Measurements from ENCODE around the gene ADAMTS2. TPM values are rescaled to one million over a fixed set of nuclear protein-coding genes. Genes with fewer than 3 reads are reported as not detected.

ADAMTS2 gene
- total and polyA plus RNA-seq, 2 donors (not counting 1 experiment from before 2014, with no cell fraction given) = 16.2 to 70.2 TPM

GRCh38 chr5:179187681-179188575 is 157.3 kb downstream of the ADAMTS2 start:
- H3K36me3 ChIP-seq (ENCODE audit: control insufficient read depth, insufficient read depth, low read length) = no peaks in the 10 kb centered on the region
- no peak overlapping the region for H3K27ac ChIP-seq (ENCODE audit: insufficient read depth, low read length)
- no peak overlapping the region for H3K4me3 ChIP-seq (replicated peaks in 1 of 4; ENCODE audit: control extremely low read depth in 1 of 4, insufficient read depth in 1 of 4, low read depth in 3 of 4, low read length in 4 of 4)
- no peak overlapping the region for H3K9ac ChIP-seq (ENCODE audit: insufficient read depth, low read length)
- no peak overlapping the region for H3K4me2 ChIP-seq (ENCODE audit: extremely low read depth, insufficient read depth, low read length)
- H4K20me1 ChIP-seq (ENCODE audit: control insufficient read depth, extremely low read depth, insufficient read depth, low read length) = no peaks in the 10 kb centered on the region
- no peaks in the 10 kb centered on the region for H3K79me2 ChIP-seq (ENCODE audit: control insufficient read depth, insufficient read depth, low read length)
- peak in 1 of 2 donors; percentile 17 for DNase-seq (ENCODE audit: low read depth in 2 of 2)
- no peaks in the 10 kb centered on the region for H3K4me1 ChIP-seq (ENCODE audit: control insufficient read depth, extremely low read depth, insufficient read depth, low read length)
- H2AFZ ChIP-seq (ENCODE audit: low read length) = no peak overlapping the region
- TF ChIP-seq EZH2 (IDR thresholded peaks at IDR 0.05; ENCODE audit: low read length, missing control alignments) (no peak), CTCF (conservative IDR thresholded peaks at IDR 0.05 in 1 of 2, IDR thresholded peaks at IDR 0.05 in 1 of 2; ENCODE audit: low read depth in 1 of 2, low read length in 2 of 2) (no peak)
- H3K9me3 ChIP-seq (ENCODE audit: control insufficient read depth, insufficient read depth, low read depth, low read length) = no peaks in the 10 kb centered on the region
- H3K27me3 ChIP-seq (ENCODE audit: control insufficient read depth, insufficient read depth, low read length) = no peaks in the 10 kb centered on the region

GRCh38 chr5:179187229-179187678 is 158.0 kb downstream of the ADAMTS2 start:
- Histone ChIP-seq H4K20me1 (ENCODE audit: control insufficient read depth, extremely low read depth, insufficient read depth, low read length) (no peaks in the 10 kb centered on the region), H3K79me2 (ENCODE audit: control insufficient read depth, insufficient read depth, low read length) (no peaks in the 10 kb centered on the region), H3K9me3 (ENCODE audit: control insufficient read depth, insufficient read depth, low read depth, low read length) (no peaks in the 10 kb centered on the region), H3K4me1 (ENCODE audit: control insufficient read depth, extremely low read depth, insufficient read depth, low read length) (no peaks in the 10 kb centered on the region), H3K27ac (ENCODE audit: insufficient read depth, low read length) (no peak overlapping the region), H3K4me3 (replicated peaks in 1 of 4; ENCODE audit: control extremely low read depth in 1 of 4, insufficient read depth in 1 of 4, low read depth in 3 of 4, low read length in 4 of 4) (no peak overlapping the region), H3K36me3 (ENCODE audit: control insufficient read depth, insufficient read depth, low read length) (no peaks in the 10 kb centered on the region), H3K27me3 (ENCODE audit: control insufficient read depth, insufficient read depth, low read length) (no peaks in the 10 kb centered on the region), H3K9ac (ENCODE audit: insufficient read depth, low read length) (no peak overlapping the region), H2AFZ (ENCODE audit: low read length) (no peak overlapping the region), H3K4me2 (ENCODE audit: extremely low read depth, insufficient read depth, low read length) (no peak overlapping the region)
- no peak for DNase-seq (ENCODE audit: low read depth in 2 of 2)
- TF ChIP-seq EZH2 (IDR thresholded peaks at IDR 0.05; ENCODE audit: low read length, missing control alignments) (no peak), CTCF (conservative IDR thresholded peaks at IDR 0.05 in 1 of 2, IDR thresholded peaks at IDR 0.05 in 1 of 2; ENCODE audit: low read depth in 1 of 2, low read length in 2 of 2) (peak in 1 of 2 donors; percentile 30)

- no peak overlapping the region for H2AFZ ChIP-seq (ENCODE audit: low read length)
- no peaks in the 10 kb centered on the region for H3K4me1 ChIP-seq (ENCODE audit: control insufficient read depth, extremely low read depth, insufficient read depth, low read length)
- no peak overlapping the region for H3K4me2 ChIP-seq (ENCODE audit: extremely low read depth, insufficient read depth, low read length)
- no peak overlapping the region for H3K4me3 ChIP-seq (replicated peaks in 1 of 4; ENCODE audit: control extremely low read depth in 1 of 4, insufficient read depth in 1 of 4, low read depth in 3 of 4, low read length in 4 of 4)
- no peaks in the 10 kb centered on the region for H4K20me1 ChIP-seq (ENCODE audit: control insufficient read depth, extremely low read depth, insufficient read depth, low read length)
- H3K9me3 ChIP-seq (ENCODE audit: control insufficient read depth, insufficient read depth, low read depth, low read length) = no peaks in the 10 kb centered on the region
- H3K36me3 ChIP-seq (ENCODE audit: control insufficient read depth, insufficient read depth, low read length) = no peaks in the 10 kb centered on the region
- TF ChIP-seq EZH2 (IDR thresholded peaks at IDR 0.05; ENCODE audit: low read length, missing control alignments) (no peak), CTCF (conservative IDR thresholded peaks at IDR 0.05 in 1 of 2, IDR thresholded peaks at IDR 0.05 in 1 of 2; ENCODE audit: low read depth in 1 of 2, low read length in 2 of 2) (no peak)
- H3K27me3 ChIP-seq (ENCODE audit: control insufficient read depth, insufficient read depth, low read length) = no peaks in the 10 kb centered on the region
- no peak for DNase-seq (ENCODE audit: low read depth in 2 of 2)
- H3K9ac ChIP-seq (ENCODE audit: insufficient read depth, low read length) = no peak overlapping the region
- no peak overlapping the region for H3K27ac ChIP-seq (ENCODE audit: insufficient read depth, low read length)
- no peaks in the 10 kb centered on the region for H3K79me2 ChIP-seq (ENCODE audit: control insufficient read depth, insufficient read depth, low read length)
Observed at GRCh38 chr5:179186801-179187200, 158.5 kb downstream of the ADAMTS2 start.
